T-cell (primary cell): ENCODE data around the gene HAND1. TPM values are rescaled to one million over a fixed set of nuclear protein-coding genes. Genes with fewer than 3 reads are reported as not detected.

Experiments used
- ATAC-seq, 4 experiments: fragments of 200-7000 bp in 3 of 4; fragments of 150-1000 bp in 1 of 4; cut with Tn5 transposase; replicated peaks in 1 of 4; 1 replicate in 3 of 4; 2 replicates in 1 of 4; pipeline ENCODE4 v1.10.0; 2021; ENCODE audit warnings: moderate library complexity in 3 of 4, mild to moderate bottlenecking in 2 of 4, moderate number of reproducible peaks in 1 of 4
- CTCF ChIA-PET, 2 donors: fragments of 300-600 bp; sonication (Branson Sonifier 250); formaldehyde crosslinking; loops; one replicate each; lab custom pipeline; 2022; ENCODE audit warnings: antibody characterized with exemption in 2 of 2; lab: Charles Lee
- POLR2A ChIA-PET, 2 donors: fragments of 300-600 bp; sonication (Branson Sonifier 250); formaldehyde crosslinking; loops; one replicate each; lab custom pipeline; 2022; ENCODE audit warnings: antibody characterized with exemption in 2 of 2; lab: Charles Lee
- DNase-seq, 35 experiments: peaks; one replicate each; pipeline versions ENCODE4 v3.0.0 to v3.0.0-alpha.2; 2013 to 2023
- H3K27ac ChIP-seq: one replicate; pipeline ENCODE4 v1.5.1; 2013; ENCODE audit warnings: low read length
- H3K27me3 ChIP-seq, 2 experiments: replicated peaks in 1 of 2; 1 replicate in 1 of 2; 2 replicates in 1 of 2; pipeline versions ENCODE4 v1.6.1 to v1.7.0; 2013; ENCODE audit warnings: low read length in 1 of 2, mixed read lengths in 1 of 2; ENCODE audit not compliant: control insufficient read depth in 2 of 2, insufficient read depth in 2 of 2; ENCODE audit errors: extremely low read depth in 1 of 2
- H3K36me3 ChIP-seq, 2 donors: 1 replicate in 1 of 2; 2 replicates in 1 of 2; pipeline versions ENCODE4 v1.6.1 to v1.7.0; 2013; ENCODE audit warnings: low read length in 1 of 2; ENCODE audit not compliant: control insufficient read depth in 2 of 2, insufficient read depth in 1 of 2; ENCODE audit errors: extremely low read depth in 1 of 2
- H3K4me1 ChIP-seq, 2 experiments: 1 replicate in 1 of 2; 2 replicates in 1 of 2; pipeline versions ENCODE4 v1.6.1 to v1.7.0; 2013; ENCODE audit warnings: low read length in 2 of 2, mixed read lengths in 1 of 2; ENCODE audit not compliant: insufficient read depth in 2 of 2, control insufficient read depth in 1 of 2; ENCODE audit errors: extremely low read depth in 1 of 2
- H3K4me3 ChIP-seq, 2 donors: 1 replicate in 1 of 2; 2 replicates in 1 of 2; pipeline versions ENCODE4 v1.5.1 to v1.7.0; 2013; ENCODE audit warnings: mild to moderate bottlenecking in 2 of 2, low read length in 1 of 2, moderate library complexity in 1 of 2; ENCODE audit not compliant: control insufficient read depth in 1 of 2; ENCODE audit errors: extremely low read depth in 1 of 2
- H3K9me3 ChIP-seq: 2 replicates; pipeline ENCODE4 v1.7.0; 2013
- H3K27ac Mint-ChIP-seq, 2 donors: one replicate each; pipeline ENCODE4 v1.8.0; 2020 to 2021; ENCODE audit warnings: mild to moderate bottlenecking in 2 of 2, mixed read lengths in 2 of 2
- H3K27me3 Mint-ChIP-seq, 2 donors: one replicate each; pipeline ENCODE4 v1.8.0; 2021 to 2022; ENCODE audit warnings: mixed read lengths in 2 of 2
- H3K36me3 Mint-ChIP-seq: one replicate; pipeline ENCODE4 v1.8.0; 2021; ENCODE audit warnings: mixed read lengths
- H3K4me1 Mint-ChIP-seq, 3 donors: one replicate each; pipeline ENCODE4 v1.8.0; 2020 to 2022; ENCODE audit warnings: mixed read lengths in 3 of 3, mild to moderate bottlenecking in 1 of 3
- H3K4me3 Mint-ChIP-seq, 3 donors: one replicate each; pipeline ENCODE4 v1.8.0; 2020 to 2022; ENCODE audit warnings: mild to moderate bottlenecking in 3 of 3, mixed read lengths in 3 of 3, moderate library complexity in 3 of 3
- H3K9me3 Mint-ChIP-seq, 3 donors: one replicate each; pipeline ENCODE4 v1.8.0; 2020 to 2022; ENCODE audit warnings: mixed read lengths in 3 of 3
- WGBS: methylation state at CpG from one replicate; pipeline ENCODE4 v1.1.5; 2013; ENCODE audit warnings: missing lambda C conversion rate; ENCODE audit not compliant: insufficient coverage; 5-methylcytosine and 5-hydroxymethylcytosine counted together
- total RNA-seq, 35 experiments: library from RNA in 6 of 35; stranded (reverse) in 6 of 35; fragments of 120-200 nt in 1 of 35; gene quantifications; one replicate each; pipeline versions ENCODE4 v1.2.1 to v1.2.4 and lab custom pipeline; 2013 to 2026

HAND1 gene
- total RNA-seq, 5 donors from 2014 or later (not counting 1 experiment from before 2014, with no cell fraction given): not detected

- Mint-ChIP-seq H3K27me3 (no peaks in the 10 kb centered on the region), H3K9me3 (no peaks in the 10 kb centered on the region), H3K27ac (peak overlapping the region; percentile 82 to 86), H3K36me3 (peaks cover 26% of the 10 kb centered on the region), H3K4me3 (peak overlapping the region; percentile 90 to 99 (median 90)), H3K4me1 (peaks cover 61 to 67% (median 66%) of the 10 kb centered on the region in 3 donors)
- Histone ChIP-seq H3K27ac (peak overlapping the region; percentile 43), H3K9me3 (no peaks in the 10 kb centered on the region), H3K4me1 (peaks cover 22 to 34% of the 10 kb centered on the region in 2 experiments), H3K27me3 (no peaks in the 10 kb centered on the region), H3K36me3 (peaks cover 0 to 28% of the 10 kb centered on the region in 2 donors), H3K4me3 (peak overlapping the region; percentile 65 to 95)
- under 1% methylated on average over 87 of the region's 87 CpGs for WGBS
- ATAC-seq: peak; percentile 15 to 27 (median 16)
- DNase-seq: peak in 27 of 35 experiments; percentile 2 to 56 (median 23)
- CTCF ChIA-PET: no interaction called here
- POLR2A ChIA-PET: no interaction called here
Measured at GRCh38 chr5:154446195-154447088, 31.6 kb downstream of the HAND1 start.

- ATAC-seq (peak; percentile 94 to 96 (median 95)), DNase-seq (peak; percentile 86 to 99 (median 94))
- Mint-ChIP-seq H3K4me1 (peaks cover 64 to 68% (median 66%) of the 10 kb centered on the region in 3 donors), H3K27ac (peak within 1 kb of the TSS; percentile 90 to 94), H3K4me3 (peak within 1 kb of the TSS; percentile 98 to 100 (median 99)), H3K9me3 (no peaks in the 10 kb centered on the region), H3K36me3 (peaks cover 24% of the 10 kb centered on the region), H3K27me3 (no peaks in the 10 kb centered on the region)
- ChIA-PET CTCF (no interaction called here), POLR2A (no interaction called here)
- peaks cover 0 to 28% of the 10 kb centered on the region in 2 donors for H3K36me3 ChIP-seq
- H3K9me3 ChIP-seq: no peaks in the 10 kb centered on the region
- peaks cover 22 to 34% of the 10 kb centered on the region in 2 experiments for H3K4me1 ChIP-seq
- no peaks in the 10 kb centered on the region for H3K27me3 ChIP-seq
- H3K4me3 ChIP-seq: peak within 1 kb of the TSS; percentile 95 to 98
- under 1% methylated on average over 68 of the region's 70 CpGs for WGBS
- H3K27ac ChIP-seq: peak within 1 kb of the TSS; percentile 56
Measured at GRCh38 chr5:154445422-154446194, 32.4 kb downstream of the HAND1 start, which contains the start of gene SAP30L. Gene SAP30L (plus strand): TSS chr5:154445997. CDS start chr5:154446605, 608 bp downstream.

GRCh38 chr5:154444556-154445421 is 33.2 kb downstream of the HAND1 start:
- H3K4me1 Mint-ChIP-seq: peaks cover 56 to 60% (median 58%) of the 10 kb centered on the region in 3 donors
- peaks cover 22 to 34% of the 10 kb centered on the region in 2 experiments for H3K4me1 ChIP-seq
- peak in 11 of 35 experiments; percentile 1 to 27 (median 8) for DNase-seq
- H3K27ac Mint-ChIP-seq: peak overlapping the region; percentile 90 to 94
- WGBS: 9% methylated on average over 30 of the region's 30 CpGs
- H3K36me3 ChIP-seq: peaks cover 0 to 29% of the 10 kb centered on the region in 2 donors
- H3K4me3 Mint-ChIP-seq: peak overlapping the region; percentile 98 to 100 (median 99)
- no peaks in the 10 kb centered on the region for H3K27me3 ChIP-seq
- peak overlapping the region; percentile 95 to 98 for H3K4me3 ChIP-seq
- ChIA-PET POLR2A (interaction anchor here in 1 of 2 donors (1.0 kb wide), 1 partner anchor 406 kb away, joined by 3 read pairs; the partner anchor contains the start of genes FAM114A2 and MFAP3), CTCF (no interaction called here)
- H3K27ac ChIP-seq: peak overlapping the region; percentile 56
- ATAC-seq: no peak
- H3K27me3 Mint-ChIP-seq: no peaks in the 10 kb centered on the region
- H3K36me3 Mint-ChIP-seq: peaks cover 23% of the 10 kb centered on the region
- H3K9me3 Mint-ChIP-seq: no peaks in the 10 kb centered on the region
- no peaks in the 10 kb centered on the region for H3K9me3 ChIP-seq

- POLR2A ChIA-PET: no interaction called here
- peaks cover 5 to 38% of the 10 kb centered on the region in 2 donors for H3K36me3 ChIP-seq
- no CpG with 5 or more reads among the region's 1 CpG for WGBS
Measured at GRCh38 chr5:154442801-154443200, 35.2 kb downstream of the HAND1 start.

GRCh38 chr5:154440540-154440939 is 37.5 kb downstream of the HAND1 start:
- Mint-ChIP-seq H3K4me1 (peaks cover 26 to 29% (median 28%) of the 10 kb centered on the region in 3 donors), H3K27me3 (no peaks in the 10 kb centered on the region), H3K9me3 (no peaks in the 10 kb centered on the region), H3K4me3 (no peak overlapping the region), H3K36me3 (peaks cover 56% of the 10 kb centered on the region), H3K27ac (no peak overlapping the region)
- H3K36me3 ChIP-seq: peaks cover 8 to 56% of the 10 kb centered on the region in 2 donors
- CTCF ChIA-PET: no interaction called here
- H3K4me3 ChIP-seq: no peak overlapping the region
- H3K27me3 ChIP-seq: no peaks in the 10 kb centered on the region
- H3K9me3 ChIP-seq: no peaks in the 10 kb centered on the region
- 88% methylated on average over 5 of the region's 5 CpGs for WGBS
- DNase-seq (no peak), ATAC-seq (no peak)
- POLR2A ChIA-PET: no interaction called here
- H3K4me1 ChIP-seq: peaks cover 4 to 9% of the 10 kb centered on the region in 2 experiments
- no peak overlapping the region for H3K27ac ChIP-seq

More at GRCh38 chr5:154442801-154443200, 35.2 kb downstream of the HAND1 start:
- no peaks in the 10 kb centered on the region for H3K9me3 Mint-ChIP-seq
- no peak overlapping the region for H3K4me3 Mint-ChIP-seq
- no peaks in the 10 kb centered on the region for H3K27me3 ChIP-seq
- H3K27me3 Mint-ChIP-seq: no peaks in the 10 kb centered on the region
- H3K4me1 ChIP-seq: peaks cover 11 to 18% of the 10 kb centered on the region in 2 experiments
- no peak overlapping the region for H3K27ac Mint-ChIP-seq
- H3K27ac ChIP-seq: no peak overlapping the region
- CTCF ChIA-PET: no interaction called here
- H3K36me3 Mint-ChIP-seq: peaks cover 40% of the 10 kb centered on the region
- ATAC-seq (no peak), DNase-seq (no peak)
- no peaks in the 10 kb centered on the region for H3K9me3 ChIP-seq
- H3K4me1 Mint-ChIP-seq: peaks cover 38 to 40% (median 40%) of the 10 kb centered on the region in 3 donors
- no peak overlapping the region for H3K4me3 ChIP-seq
